HL-60 (cell line): Measurements from ENCODE around the gene OR14J1.

Experiments used
- POLR2AphosphoS5 ChIP-seq: IDR thresholded peaks from 2 replicates; pipeline ENCODE4 v1.6.1; 2012; ENCODE audit warnings: low read depth
- SPI1 ChIP-seq: IDR thresholded peaks from 2 replicates; pipeline ENCODE4 v1.6.1; 2012; ENCODE audit warnings: low read depth, mild to moderate bottlenecking, borderline replicate concordance
- TF ChIP-seq, protein P1 (sequence below): IDR thresholded peaks from one replicate; pipeline ENCODE4 v1.5.1; 2011; ENCODE audit warnings: low read length, control low read depth, inconsistent platforms; ENCODE audit not compliant: insufficient read depth
- TF ChIP-seq, protein P2 (sequence below): IDR thresholded peaks from 2 replicates; pipeline ENCODE4 v1.6.1; 2012; ENCODE audit warnings: low read depth; ENCODE audit not compliant: insufficient replicate concordance

DNA sequence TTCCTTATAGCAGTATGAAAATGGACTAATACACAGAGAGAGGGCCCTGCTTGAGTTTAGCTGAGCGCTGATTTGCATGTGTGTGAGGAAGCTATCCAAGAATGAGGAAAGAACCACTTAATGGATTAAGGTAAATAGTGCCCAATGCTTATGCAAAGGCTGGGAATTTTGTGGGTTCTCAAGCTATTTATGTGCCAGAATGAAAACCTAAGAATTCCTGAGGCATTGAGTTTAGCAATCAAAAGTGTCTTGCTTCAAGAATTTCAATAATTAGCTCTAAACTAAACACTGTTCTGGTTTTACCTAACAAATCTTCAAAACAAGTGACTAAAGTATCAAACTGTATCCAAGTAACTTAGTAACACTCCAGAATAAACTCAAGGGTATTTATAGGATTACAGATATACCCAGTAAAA is 7.0 kb upstream of the OR14J1 start:
- TF ChIP-seq POLR2AphosphoS5 (no peak), SPI1 (no peak)
- TF ChIP-seq, protein P1, sequence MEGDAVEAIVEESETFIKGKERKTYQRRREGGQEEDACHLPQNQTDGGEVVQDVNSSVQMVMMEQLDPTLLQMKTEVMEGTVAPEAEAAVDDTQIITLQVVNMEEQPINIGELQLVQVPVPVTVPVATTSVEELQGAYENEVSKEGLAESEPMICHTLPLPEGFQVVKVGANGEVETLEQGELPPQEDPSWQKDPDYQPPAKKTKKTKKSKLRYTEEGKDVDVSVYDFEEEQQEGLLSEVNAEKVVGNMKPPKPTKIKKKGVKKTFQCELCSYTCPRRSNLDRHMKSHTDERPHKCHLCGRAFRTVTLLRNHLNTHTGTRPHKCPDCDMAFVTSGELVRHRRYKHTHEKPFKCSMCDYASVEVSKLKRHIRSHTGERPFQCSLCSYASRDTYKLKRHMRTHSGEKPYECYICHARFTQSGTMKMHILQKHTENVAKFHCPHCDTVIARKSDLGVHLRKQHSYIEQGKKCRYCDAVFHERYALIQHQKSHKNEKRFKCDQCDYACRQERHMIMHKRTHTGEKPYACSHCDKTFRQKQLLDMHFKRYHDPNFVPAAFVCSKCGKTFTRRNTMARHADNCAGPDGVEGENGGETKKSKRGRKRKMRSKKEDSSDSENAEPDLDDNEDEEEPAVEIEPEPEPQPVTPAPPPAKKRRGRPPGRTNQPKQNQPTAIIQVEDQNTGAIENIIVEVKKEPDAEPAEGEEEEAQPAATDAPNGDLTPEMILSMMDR, result no peak
- TF ChIP-seq, protein P2, sequence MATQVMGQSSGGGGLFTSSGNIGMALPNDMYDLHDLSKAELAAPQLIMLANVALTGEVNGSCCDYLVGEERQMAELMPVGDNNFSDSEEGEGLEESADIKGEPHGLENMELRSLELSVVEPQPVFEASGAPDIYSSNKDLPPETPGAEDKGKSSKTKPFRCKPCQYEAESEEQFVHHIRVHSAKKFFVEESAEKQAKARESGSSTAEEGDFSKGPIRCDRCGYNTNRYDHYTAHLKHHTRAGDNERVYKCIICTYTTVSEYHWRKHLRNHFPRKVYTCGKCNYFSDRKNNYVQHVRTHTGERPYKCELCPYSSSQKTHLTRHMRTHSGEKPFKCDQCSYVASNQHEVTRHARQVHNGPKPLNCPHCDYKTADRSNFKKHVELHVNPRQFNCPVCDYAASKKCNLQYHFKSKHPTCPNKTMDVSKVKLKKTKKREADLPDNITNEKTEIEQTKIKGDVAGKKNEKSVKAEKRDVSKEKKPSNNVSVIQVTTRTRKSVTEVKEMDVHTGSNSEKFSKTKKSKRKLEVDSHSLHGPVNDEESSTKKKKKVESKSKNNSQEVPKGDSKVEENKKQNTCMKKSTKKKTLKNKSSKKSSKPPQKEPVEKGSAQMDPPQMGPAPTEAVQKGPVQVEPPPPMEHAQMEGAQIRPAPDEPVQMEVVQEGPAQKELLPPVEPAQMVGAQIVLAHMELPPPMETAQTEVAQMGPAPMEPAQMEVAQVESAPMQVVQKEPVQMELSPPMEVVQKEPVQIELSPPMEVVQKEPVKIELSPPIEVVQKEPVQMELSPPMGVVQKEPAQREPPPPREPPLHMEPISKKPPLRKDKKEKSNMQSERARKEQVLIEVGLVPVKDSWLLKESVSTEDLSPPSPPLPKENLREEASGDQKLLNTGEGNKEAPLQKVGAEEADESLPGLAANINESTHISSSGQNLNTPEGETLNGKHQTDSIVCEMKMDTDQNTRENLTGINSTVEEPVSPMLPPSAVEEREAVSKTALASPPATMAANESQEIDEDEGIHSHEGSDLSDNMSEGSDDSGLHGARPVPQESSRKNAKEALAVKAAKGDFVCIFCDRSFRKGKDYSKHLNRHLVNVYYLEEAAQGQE, result no peak
